Mesendoderm (in vitro differentiated cells): ENCODE data around the gene PLEKHB2. TPM values are rescaled to one million over a fixed set of nuclear protein-coding genes. Genes with fewer than 3 reads are reported as not detected.

ENCODE experiments used
- DNase-seq: peaks from one replicate; pipeline ENCODE4 v3.0.0; 2013
- H2AK5ac ChIP-seq: 2 replicates; pipeline ENCODE4 v1.6.1; 2013; ENCODE audit warnings: low read length, inconsistent platforms
- H2BK120ac ChIP-seq: 2 replicates; pipeline ENCODE4 v1.6.1; 2013; ENCODE audit warnings: low read depth, mild to moderate bottlenecking, low read length, moderate library complexity, mixed read lengths
- H2BK15ac ChIP-seq: replicated peaks from 2 replicates; pipeline ENCODE4 v1.6.1; 2013; ENCODE audit warnings: low read depth, mild to moderate bottlenecking, moderate library complexity
- H2BK5ac ChIP-seq: 2 replicates; pipeline ENCODE4 v1.6.1; 2013; ENCODE audit warnings: low read length, inconsistent platforms
- H3K18ac ChIP-seq: 2 replicates; pipeline ENCODE4 v1.6.1; 2013; ENCODE audit warnings: mild to moderate bottlenecking, low read length, mixed read lengths
- H3K23ac ChIP-seq: one replicate; pipeline ENCODE4 v1.6.1; 2013; ENCODE audit warnings: low read length
- H3K27ac ChIP-seq: 2 replicates; pipeline ENCODE4 v1.5.1; 2013; ENCODE audit warnings: low read depth, mild to moderate bottlenecking, inconsistent platforms, low read length, moderate library complexity
- H3K27me3 ChIP-seq: 2 replicates; pipeline ENCODE4 v1.6.1; 2013; ENCODE audit warnings: low read length, control low read depth, mild to moderate bottlenecking, inconsistent platforms; ENCODE audit not compliant: insufficient read depth, poor library complexity
- H3K36me3 ChIP-seq: 2 replicates; pipeline ENCODE4 v1.6.1; 2013; ENCODE audit warnings: low read length, inconsistent platforms; ENCODE audit not compliant: control insufficient read depth, insufficient read depth
- H3K4ac ChIP-seq: one replicate; pipeline ENCODE4 v1.6.1; 2013; ENCODE audit warnings: low read depth, mild to moderate bottlenecking, low read length, moderate library complexity
- H3K4me1 ChIP-seq: 2 replicates; pipeline ENCODE4 v1.6.1; 2013; ENCODE audit warnings: low read depth, low read length, inconsistent platforms; ENCODE audit not compliant: control insufficient read depth
- H3K4me2 ChIP-seq: 2 replicates; pipeline ENCODE4 v1.6.1; 2013; ENCODE audit warnings: low read length
- H3K4me3 ChIP-seq: 2 replicates; pipeline ENCODE4 v1.5.1; 2013; ENCODE audit warnings: mild to moderate bottlenecking, low read length
- H3K56ac ChIP-seq: one replicate; pipeline ENCODE4 v1.6.1; 2013; ENCODE audit warnings: low read length
- H3K79me1 ChIP-seq: 2 replicates; pipeline ENCODE4 v1.6.1; 2013; ENCODE audit warnings: low read length, inconsistent platforms
- H3K79me2 ChIP-seq: 2 replicates; pipeline ENCODE4 v1.6.1; 2013; ENCODE audit warnings: mild to moderate bottlenecking, low read length; ENCODE audit not compliant: control insufficient read depth, insufficient read depth
- H3K9ac ChIP-seq: 2 replicates; pipeline ENCODE4 v1.6.1; 2013; ENCODE audit warnings: low read length, inconsistent platforms
- H4K5ac ChIP-seq: one replicate; pipeline ENCODE4 v1.6.1; 2013; ENCODE audit warnings: low read length
- H4K8ac ChIP-seq: one replicate; pipeline ENCODE4 v1.6.1; 2013; ENCODE audit warnings: low read depth, mild to moderate bottlenecking, control low read depth, low read length, moderate library complexity
- WGBS: extraction: QIAGEN DNeasy Blood & Tissue Kit; methylation state at CpG from one replicate; pipeline ENCODE4 v1.1.7; 2013; ENCODE audit warnings: low lambda C conversion rate, missing lambda C conversion rate; ENCODE audit not compliant: insufficient coverage; ENCODE audit errors: extremely low coverage; 5-methylcytosine and 5-hydroxymethylcytosine counted together
- polyA plus RNA-seq, 2 experiments: library from polyadenylated mRNA; stranded (reverse); fragments of 200-250 nt; gene quantifications; one replicate each; pipeline ENCODE4 v1.2.3, GENCODE V29; 2013

PLEKHB2 gene
- polyA plus RNA-seq (2013, experiment 1 of 2) = 38.6 TPM
- 39.3 TPM for polyA plus RNA-seq (2013, experiment 2 of 2)

GRCh38 chr2:131105156-131105949 is at the start of gene PLEKHB2:
TSS of gene PLEKHB2 (plus strand) at chr2:131105336. CDS start at chr2:131120942, 15,606 bp downstream.
- no peaks in the 10 kb centered on the region for H3K36me3 ChIP-seq
- H3K4me3 ChIP-seq = peak within 1 kb of the TSS; percentile 84

GRCh38 chr2:131056204-131056931 is 48.8 kb upstream of the PLEKHB2 start:
- no peak overlapping the region for H2BK15ac ChIP-seq
- no peak overlapping the region for H2BK5ac ChIP-seq
- no peak overlapping the region for H4K8ac ChIP-seq
- no peak overlapping the region for H2AK5ac ChIP-seq
- H3K4me3 ChIP-seq = no peak overlapping the region
- H3K79me1 ChIP-seq = peaks cover 34% of the 10 kb centered on the region
- no peak overlapping the region for H3K23ac ChIP-seq
- no peak overlapping the region for H3K4ac ChIP-seq
- H3K18ac ChIP-seq = no peak overlapping the region
- no peak overlapping the region for H3K56ac ChIP-seq
- no peak overlapping the region for H2BK120ac ChIP-seq
- H3K27me3 ChIP-seq = no peaks in the 10 kb centered on the region
- no peaks in the 10 kb centered on the region for H3K4me1 ChIP-seq
- peaks cover 47% of the 10 kb centered on the region for H3K79me2 ChIP-seq
- no CpG with 5 or more reads among the region's 5 CpGs for WGBS
- no peak for DNase-seq
- no peak overlapping the region for H3K4me2 ChIP-seq
- H4K5ac ChIP-seq = no peak overlapping the region
- peaks cover 12% of the 10 kb centered on the region for H3K36me3 ChIP-seq
- H3K9ac ChIP-seq = no peak overlapping the region
- no peak overlapping the region for H3K27ac ChIP-seq

More at GRCh38 chr2:131105156-131105949, at the start of gene PLEKHB2:
- Histone ChIP-seq H2BK15ac (no peak within 1 kb of the TSS), H2BK120ac (no peak within 1 kb of the TSS), H2BK5ac (peak within 1 kb of the TSS; percentile 84), H3K27me3 (no peaks in the 10 kb centered on the region), H3K79me2 (peaks cover 46% of the 10 kb centered on the region), H3K4me1 (peaks cover 8% of the 10 kb centered on the region), H3K9ac (peak within 1 kb of the TSS; percentile 87), H3K18ac (peak within 1 kb of the TSS; percentile 89), H3K4ac (peak within 1 kb of the TSS; percentile 85), H3K4me2 (peak within 1 kb of the TSS; percentile 70), H4K5ac (peak within 1 kb of the TSS; percentile 78), H3K27ac (peak within 1 kb of the TSS; percentile 86), H3K23ac (peak within 1 kb of the TSS; percentile 83), H4K8ac (no peak within 1 kb of the TSS), H2AK5ac (no peak within 1 kb of the TSS), H3K56ac (peak within 1 kb of the TSS; percentile 93), H3K79me1 (peaks cover 14% of the 10 kb centered on the region)
- no CpG with 5 or more reads among the region's 66 CpGs for WGBS
- peak; percentile 94 for DNase-seq

GRCh38 chr2:131056932-131057287 is 48.2 kb upstream of the PLEKHB2 start:
- Histone ChIP-seq H3K56ac (no peak overlapping the region), H3K18ac (no peak overlapping the region), H3K23ac (no peak overlapping the region), H3K27me3 (no peaks in the 10 kb centered on the region), H3K79me1 (peaks cover 34% of the 10 kb centered on the region), H4K5ac (no peak overlapping the region), H3K36me3 (peaks cover 12% of the 10 kb centered on the region), H2BK5ac (no peak overlapping the region), H3K4me1 (no peaks in the 10 kb centered on the region), H3K79me2 (peaks cover 53% of the 10 kb centered on the region), H3K27ac (no peak overlapping the region), H2BK120ac (no peak overlapping the region), H3K4ac (no peak overlapping the region), H3K4me2 (no peak overlapping the region), H4K8ac (no peak overlapping the region), H3K4me3 (no peak overlapping the region), H2AK5ac (no peak overlapping the region), H3K9ac (no peak overlapping the region), H2BK15ac (no peak overlapping the region)
- DNase-seq = no peak
- no CpG with 5 or more reads among the region's 4 CpGs for WGBS

- no peak overlapping the region for H3K4me3 ChIP-seq
- peaks cover 62% of the 10 kb centered on the region for H3K79me2 ChIP-seq
- H3K4me1 ChIP-seq = peaks cover 3% of the 10 kb centered on the region
- no peak overlapping the region for H3K4ac ChIP-seq
- H3K18ac ChIP-seq = no peak overlapping the region
- no CpG with 5 or more reads among the region's 8 CpGs for WGBS
- H3K27ac ChIP-seq = no peak overlapping the region
- H2AK5ac ChIP-seq = no peak overlapping the region
- peaks cover 12% of the 10 kb centered on the region for H3K36me3 ChIP-seq
- H3K27me3 ChIP-seq = no peaks in the 10 kb centered on the region
- H4K8ac ChIP-seq = no peak overlapping the region
- no peak overlapping the region for H2BK5ac ChIP-seq
- no peak overlapping the region for H4K5ac ChIP-seq
- no peak overlapping the region for H2BK120ac ChIP-seq
- H2BK15ac ChIP-seq = no peak overlapping the region
- H3K4me2 ChIP-seq = no peak overlapping the region
- H3K56ac ChIP-seq = no peak overlapping the region
- no peak overlapping the region for H3K23ac ChIP-seq
- no peak overlapping the region for H3K9ac ChIP-seq
- H3K79me1 ChIP-seq = peaks cover 37% of the 10 kb centered on the region
- no peak for DNase-seq
These were observed 46.8 kb upstream of the PLEKHB2 start for GRCh38 chr2:131058214-131058843.

GRCh38 chr2:131058920-131059319 is 46.2 kb upstream of the PLEKHB2 start:
- WGBS = no CpG with 5 or more reads among the region's 4 CpGs
- Histone ChIP-seq H4K5ac (no peak overlapping the region), H3K18ac (no peak overlapping the region), H3K4me2 (no peak overlapping the region), H2BK15ac (no peak overlapping the region), H3K23ac (no peak overlapping the region), H3K79me2 (peaks cover 66% of the 10 kb centered on the region), H3K27ac (no peak overlapping the region), H2BK5ac (no peak overlapping the region), H3K4ac (no peak overlapping the region), H3K36me3 (peaks cover 13% of the 10 kb centered on the region), H3K9ac (no peak overlapping the region), H4K8ac (no peak overlapping the region), H3K27me3 (no peaks in the 10 kb centered on the region), H3K4me3 (no peak overlapping the region), H3K56ac (no peak overlapping the region), H3K79me1 (peaks cover 40% of the 10 kb centered on the region), H2BK120ac (no peak overlapping the region), H2AK5ac (no peak overlapping the region), H3K4me1 (peaks cover 4% of the 10 kb centered on the region)
- DNase-seq = no peak
